ENCODE data around the gene MGP. TPM values are rescaled to one million over a fixed set of nuclear protein-coding genes. Genes with fewer than 3 reads are reported as not detected.

The MGP gene
- total and polyA plus RNA-seq, 2 donors (not counting 1 experiment from before 2014, with no cell fraction given): 0.39 to 0.81 TPM

DNA sequence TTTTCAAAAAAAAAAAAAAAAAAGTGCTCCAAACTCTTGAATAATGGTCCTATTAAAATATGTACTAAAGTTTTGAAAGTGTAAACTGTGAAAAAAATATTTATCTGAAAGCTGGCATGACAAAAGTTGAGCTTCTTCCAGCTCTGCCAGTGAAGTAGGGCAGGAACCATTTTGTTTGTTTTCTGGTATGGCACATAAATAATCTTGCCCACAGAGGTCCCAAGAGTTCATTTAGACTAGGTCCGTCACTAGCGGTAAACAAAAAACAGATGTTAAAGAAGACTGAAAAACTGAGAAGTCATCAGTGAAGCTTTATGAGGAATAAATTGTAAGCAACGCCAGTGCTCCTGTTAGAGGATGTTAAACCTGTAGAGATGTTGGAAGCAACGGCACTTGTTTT lies 45.7 kb upstream of the MGP start:
- H3K27ac ChIP-seq (ENCODE audit: low read length in 2 of 2): no peak overlapping the region
- H2AFZ ChIP-seq (ENCODE audit: insufficient read depth, low read depth, low read length, poor library complexity, severe bottlenecking): no peak overlapping the region
- H3K4me1 ChIP-seq (ENCODE audit: control insufficient read depth in 2 of 2, insufficient read depth in 2 of 2, low read length in 2 of 2): no peaks in the 10 kb centered on the region
- H3K4me3 ChIP-seq (ENCODE audit: control extremely low read depth in 1 of 5, extremely low read depth in 1 of 5, insufficient read depth in 1 of 5, low read depth in 2 of 5, low read length in 4 of 5): no peak overlapping the region
- CTCF ChIA-PET: interaction anchor here (0.9 to 2.0 kb wide), 5 partner anchors 17 to 85 kb away, joined by 4 to 7 read pairs (median 6); no protein-coding TSS in a partner anchor
- 100% methylated on average over 2 of the region's 4 CpGs for WGBS (ENCODE audit: insufficient coverage)
- H3K9me3 ChIP-seq (ENCODE audit: control extremely low read depth in 1 of 3, control insufficient read depth in 2 of 3, insufficient read depth in 1 of 3, low read length in 2 of 3): no peaks in the 10 kb centered on the region
- ATAC-seq (ENCODE audit: low read depth) (no peak), DNase-seq (no peak)
- H3K79me2 ChIP-seq (ENCODE audit: control insufficient read depth, insufficient read depth, low read length): peaks cover 9% of the 10 kb centered on the region
- H4K20me1 ChIP-seq (ENCODE audit: control insufficient read depth, insufficient read depth, low read length, poor library complexity, severe bottlenecking): no peaks in the 10 kb centered on the region
- no peaks in the 10 kb centered on the region for H3K27me3 ChIP-seq (replicated peaks in 1 of 4; ENCODE audit: control extremely low read depth in 1 of 4, control insufficient read depth in 3 of 4, insufficient read depth in 4 of 4, low read length in 3 of 4)
- no peak overlapping the region for H3K27ac Mint-ChIP-seq
- intact Hi-C loops (cut with micrococcal nuclease): no loop called here
- H3K9me3 Mint-ChIP-seq (ENCODE audit: insufficient read depth): no peaks in the 10 kb centered on the region
- peaks cover 4% of the 10 kb centered on the region for H3K4me1 Mint-ChIP-seq
- POLR2A ChIA-PET: interaction anchor here (0.7 kb wide), 1 partner anchor 31 kb away, joined by 3 read pairs; no protein-coding TSS in a partner anchor
- no peak for TF ChIP-seq CTCF (IDR thresholded peaks at IDR 0.05)
- no peak for TF ChIP-seq EZH2 (IDR thresholded peaks at IDR 0.05; ENCODE audit: borderline replicate concordance, insufficient read depth, low read depth, low read length, poor library complexity, severe bottlenecking)
- no peak overlapping the region for H3K9ac ChIP-seq (ENCODE audit: low read length)
- no peak overlapping the region for H3K4me2 ChIP-seq (replicated peaks; ENCODE audit: low read depth, low read length, poor library complexity, severe bottlenecking)
- H3K4me3 Mint-ChIP-seq: no peak overlapping the region
- no peaks in the 10 kb centered on the region for H3K27me3 Mint-ChIP-seq
- H3K36me3 ChIP-seq (replicated peaks in 1 of 2; ENCODE audit: control extremely low read depth in 1 of 2, control insufficient read depth in 1 of 2, extremely low read depth in 1 of 2, insufficient read depth in 2 of 2, low read length in 1 of 2): peaks cover 19 to 40% of the 10 kb centered on the region in 2 experiments

GRCh38 chr12:14930299-14930698 lies 44.6 kb upstream of the MGP start:
- intact Hi-C loops (cut with micrococcal nuclease): no loop called here
- no peaks in the 10 kb centered on the region for H3K27me3 Mint-ChIP-seq
- Histone ChIP-seq H2AFZ (ENCODE audit: insufficient read depth, low read depth, low read length, poor library complexity, severe bottlenecking) (no peak overlapping the region), H3K27ac (ENCODE audit: low read length in 2 of 2) (no peak overlapping the region), H4K20me1 (ENCODE audit: control insufficient read depth, insufficient read depth, low read length, poor library complexity, severe bottlenecking) (no peaks in the 10 kb centered on the region), H3K4me1 (ENCODE audit: control insufficient read depth in 2 of 2, insufficient read depth in 2 of 2, low read length in 2 of 2) (no peaks in the 10 kb centered on the region), H3K36me3 (replicated peaks in 1 of 2; ENCODE audit: control extremely low read depth in 1 of 2, control insufficient read depth in 1 of 2, extremely low read depth in 1 of 2, insufficient read depth in 2 of 2, low read length in 1 of 2) (peaks cover 19 to 38% of the 10 kb centered on the region in 2 experiments), H3K27me3 (replicated peaks in 1 of 4; ENCODE audit: control extremely low read depth in 1 of 4, control insufficient read depth in 3 of 4, insufficient read depth in 4 of 4, low read length in 3 of 4) (no peaks in the 10 kb centered on the region), H3K4me3 (ENCODE audit: control extremely low read depth in 1 of 5, extremely low read depth in 1 of 5, insufficient read depth in 1 of 5, low read depth in 2 of 5, low read length in 4 of 5) (no peak overlapping the region), H3K9ac (ENCODE audit: low read length) (no peak overlapping the region), H3K9me3 (ENCODE audit: control extremely low read depth in 1 of 3, control insufficient read depth in 2 of 3, insufficient read depth in 1 of 3, low read length in 2 of 3) (no peaks in the 10 kb centered on the region), H3K4me2 (replicated peaks; ENCODE audit: low read depth, low read length, poor library complexity, severe bottlenecking) (no peak overlapping the region), H3K79me2 (ENCODE audit: control insufficient read depth, insufficient read depth, low read length) (no peaks in the 10 kb centered on the region)
- ChIA-PET POLR2A (no interaction called here), CTCF (interaction anchor here (1.2 to 2.0 kb wide), 4 partner anchors 65 to 84 kb away, joined by 4 to 7 read pairs (median 6); no protein-coding TSS in a partner anchor)
- DNase-seq: no peak
- no peak for ATAC-seq (ENCODE audit: low read depth)
- no peaks in the 10 kb centered on the region for H3K9me3 Mint-ChIP-seq (ENCODE audit: insufficient read depth)
- no peak overlapping the region for H3K27ac Mint-ChIP-seq
- TF ChIP-seq CTCF (IDR thresholded peaks at IDR 0.05) (no peak), EZH2 (IDR thresholded peaks at IDR 0.05; ENCODE audit: borderline replicate concordance, insufficient read depth, low read depth, low read length, poor library complexity, severe bottlenecking) (no peak)
- H3K4me3 Mint-ChIP-seq: no peak overlapping the region
- H3K4me1 Mint-ChIP-seq: peaks cover 4% of the 10 kb centered on the region

All from B cell (primary cell).